ENCODE measurements around the gene MAN1A1.

GRCh38 chr6:119262612-119263011 lies 86.9 kb downstream of the MAN1A1 start:
- TF ChIP-seq REST (IDR thresholded peaks at IDR 0.05; ENCODE audit: insufficient read depth in 1 of 2, low read depth in 2 of 2, low read length in 2 of 2), result no peak
- TF ChIP-seq POLR2AphosphoS5 (IDR thresholded peaks at IDR 0.05; ENCODE audit: low read depth, low read length), result no peak
- TF ChIP-seq FOXP2 (optimal IDR thresholded peaks at IDR 0.05; ENCODE audit: borderline replicate concordance, extremely low read depth, extremely low read length, insufficient read depth), result no peak
- TF ChIP-seq SIN3A (IDR thresholded peaks at IDR 0.05; ENCODE audit: borderline replicate concordance, insufficient read depth, low read length), result no peak
- TF ChIP-seq TAF1 (IDR thresholded peaks at IDR 0.05; ENCODE audit: borderline replicate concordance, insufficient read depth, low read length), result no peak
